CD14-positive monocyte (primary cell): ENCODE measurements around the gene MYOCD. TPM values are rescaled to one million over a fixed set of nuclear protein-coding genes. Genes with fewer than 3 reads are reported as not detected.

Experiments
- DNase-seq, 3 donors: peaks; one replicate each; pipeline ENCODE4 v3.0.0-alpha.2; 2011 to 2022
- H2AFZ ChIP-seq: 2 replicates; pipeline ENCODE4 v1.6.0; 2012; ENCODE audit warnings: mild to moderate bottlenecking, low read depth, low read length, inconsistent platforms; ENCODE audit not compliant: insufficient read depth, poor library complexity, severe bottlenecking
- H3K27ac ChIP-seq, 2 donors: 1 replicate in 1 of 2; 2 replicates in 1 of 2; pipeline ENCODE4 v1.5.1; 2012 to 2013; ENCODE audit warnings: low read length in 2 of 2, control low read depth in 1 of 2, inconsistent platforms in 1 of 2, low read depth in 1 of 2, mild to moderate bottlenecking in 1 of 2
- H3K27me3 ChIP-seq, 2 donors: one replicate each; pipeline versions ENCODE4 v1.6.0 to v1.6.1; 2011 to 2013; ENCODE audit warnings: low read length in 2 of 2; ENCODE audit not compliant: control insufficient read depth in 2 of 2, insufficient read depth in 2 of 2
- H3K36me3 ChIP-seq, 2 donors: replicated peaks in 1 of 2; 1 replicate in 1 of 2; 2 replicates in 1 of 2; pipeline versions ENCODE4 v1.5.1 to v1.6.1; 2012 to 2013; ENCODE audit warnings: low read length in 2 of 2, control low read depth in 1 of 2, inconsistent platforms in 1 of 2, mild to moderate bottlenecking in 1 of 2; ENCODE audit not compliant: insufficient read depth in 2 of 2, control insufficient read depth in 1 of 2
- H3K4me1 ChIP-seq, 2 donors: 1 replicate in 1 of 2; 2 replicates in 1 of 2; pipeline versions ENCODE4 v1.5.1 to v1.6.1; 2012 to 2013; ENCODE audit warnings: low read length in 2 of 2, control low read depth in 1 of 2, inconsistent platforms in 1 of 2, mild to moderate bottlenecking in 1 of 2, moderate library complexity in 1 of 2; ENCODE audit not compliant: insufficient read depth in 2 of 2, control insufficient read depth in 1 of 2
- H3K4me2 ChIP-seq: replicated peaks from 2 replicates; pipeline ENCODE3; 2012; ENCODE audit warnings: low read length, moderate library complexity, mild to moderate bottlenecking; ENCODE audit not compliant: poor library complexity, severe bottlenecking; ENCODE audit errors: extremely low read depth
- H3K4me3 ChIP-seq, 3 experiments: fragments of 200-600 bp in 1 of 3; sonication (generic) in 1 of 3; replicated peaks in 1 of 3; 1 replicate in 2 of 3; 2 replicates in 1 of 3; pipeline ENCODE4 v1.5.1; 2011 to 2013; ENCODE audit warnings: low read length in 3 of 3, mild to moderate bottlenecking in 3 of 3, control low read depth in 2 of 3, low read depth in 2 of 3, inconsistent platforms in 1 of 3, moderate library complexity in 1 of 3
- H3K79me2 ChIP-seq: 2 replicates; pipeline ENCODE4 v1.6.0; 2012; ENCODE audit warnings: mild to moderate bottlenecking, control low read depth, inconsistent platforms, low read length, moderate library complexity; ENCODE audit not compliant: insufficient read depth
- H3K9ac ChIP-seq: 2 replicates; pipeline ENCODE4 v1.6.0; 2017; ENCODE audit warnings: low read length, mild to moderate bottlenecking; ENCODE audit not compliant: insufficient read depth, poor library complexity, severe bottlenecking
- H3K9me3 ChIP-seq, 2 donors: replicated peaks in 1 of 2; 1 replicate in 1 of 2; 2 replicates in 1 of 2; pipeline versions ENCODE4 v1.5.1 to v1.6.1; 2012 to 2013; ENCODE audit warnings: low read length in 2 of 2, control low read depth in 1 of 2; ENCODE audit not compliant: control insufficient read depth in 1 of 2, insufficient read depth in 1 of 2
- H4K20me1 ChIP-seq: 2 replicates; pipeline ENCODE4 v1.6.0; 2012; ENCODE audit warnings: mild to moderate bottlenecking, low read length, control low read depth, moderate library complexity; ENCODE audit not compliant: insufficient read depth
- H3K27ac Mint-ChIP-seq, 7 donors: one replicate each; pipeline ENCODE4 v1.8.0; 2020; ENCODE audit warnings: mild to moderate bottlenecking in 7 of 7, mixed read lengths in 7 of 7, moderate library complexity in 6 of 7, inconsistent platforms in 2 of 7
- H3K27me3 Mint-ChIP-seq, 3 donors: one replicate each; pipeline ENCODE4 v1.8.0; 2021 to 2022; ENCODE audit warnings: low read depth in 3 of 3, mild to moderate bottlenecking in 3 of 3, mixed read lengths in 3 of 3, moderate library complexity in 3 of 3, inconsistent platforms in 1 of 3
- H3K36me3 Mint-ChIP-seq, 2 donors: one replicate each; pipeline ENCODE4 v1.8.0; 2020; ENCODE audit warnings: mixed read lengths in 2 of 2, inconsistent platforms in 1 of 2, mild to moderate bottlenecking in 1 of 2
- H3K4me1 Mint-ChIP-seq: one replicate; pipeline ENCODE4 v1.8.0; 2020; ENCODE audit warnings: mild to moderate bottlenecking, mixed read lengths
- H3K4me3 Mint-ChIP-seq, 2 donors: one replicate each; pipeline ENCODE4 v1.8.0; 2020; ENCODE audit warnings: mild to moderate bottlenecking in 2 of 2, mixed read lengths in 2 of 2, moderate library complexity in 1 of 2
- H3K9me3 Mint-ChIP-seq, 7 donors: one replicate each; pipeline ENCODE4 v1.8.0; 2020 to 2022; ENCODE audit warnings: mixed read lengths in 7 of 7, mild to moderate bottlenecking in 6 of 7, moderate library complexity in 6 of 7, inconsistent platforms in 2 of 7
- CTCF ChIP-seq: fragments of 200-600 bp; IDR thresholded peaks from one replicate; pipeline ENCODE4 v1.8.0; 2022; ENCODE audit warnings: antibody characterized with exemption, mild to moderate bottlenecking
- WGBS: methylation state at CpG from one replicate; pipeline ENCODE4 v1.1.5; 2013; ENCODE audit warnings: missing lambda C conversion rate; ENCODE audit not compliant: insufficient coverage; 5-methylcytosine and 5-hydroxymethylcytosine counted together
- intact Hi-C, 2 donors: fragments of 100-400 bp; cut with micrococcal nuclease; formaldehyde crosslinking; loops; one replicate each; pipeline versions ENCODE4 v1.15.0 to v1.15.1; 2023
- polyA plus RNA-seq, 3 donors: library from polyadenylated mRNA; depleted of rRNA in 1 of 3; unstranded in 2 of 3; stranded (reverse) in 1 of 3; fragments of 300-500 nt in 2 of 3; fragments of >200 nt in 1 of 3; fragmentation: Illumina TruSeq in 2 of 3; gene quantifications; 1 replicate in 2 of 3; 2 replicates in 1 of 3; pipeline ENCODE4 v1.2.3, GENCODE V29; 2012 to 2021

Gene MYOCD
- polyA plus RNA-seq, 3 donors = not detected

- H3K9ac ChIP-seq = no peak overlapping the region
- H4K20me1 ChIP-seq = no peaks in the 10 kb centered on the region
- Mint-ChIP-seq H3K27me3 (peaks cover 0 to 1% (median 0%) of the 10 kb centered on the region in 3 donors), H3K4me3 (no peak overlapping the region), H3K4me1 (no peaks in the 10 kb centered on the region), H3K9me3 (peaks cover 11 to 27% (median 20%) of the 10 kb centered on the region in 7 donors), H3K36me3 (no peaks in the 10 kb centered on the region), H3K27ac (no peak overlapping the region)
- no peak overlapping the region for H3K4me3 ChIP-seq
- H3K79me2 ChIP-seq = no peaks in the 10 kb centered on the region
- H3K27me3 ChIP-seq = no peaks in the 10 kb centered on the region
- no peaks in the 10 kb centered on the region for H3K4me1 ChIP-seq
- no peak for DNase-seq
- no CpG with 5 or more reads among the region's 5 CpGs for WGBS
- H3K36me3 ChIP-seq = no peaks in the 10 kb centered on the region
- no peak overlapping the region for H2AFZ ChIP-seq
- peaks cover 14 to 28% of the 10 kb centered on the region in 2 donors for H3K9me3 ChIP-seq
- no peak overlapping the region for H3K27ac ChIP-seq
- intact Hi-C loops = loop anchor here in 1 of 2 donors (10.0 kb wide), 1 partner anchor 52 kb away; no protein-coding TSS in a partner anchor
- no peak for TF ChIP-seq CTCF
- no peak overlapping the region for H3K4me2 ChIP-seq
These were observed 147.2 kb downstream of the MYOCD start for GRCh38 chr17:12812877-12813276.

DNA sequence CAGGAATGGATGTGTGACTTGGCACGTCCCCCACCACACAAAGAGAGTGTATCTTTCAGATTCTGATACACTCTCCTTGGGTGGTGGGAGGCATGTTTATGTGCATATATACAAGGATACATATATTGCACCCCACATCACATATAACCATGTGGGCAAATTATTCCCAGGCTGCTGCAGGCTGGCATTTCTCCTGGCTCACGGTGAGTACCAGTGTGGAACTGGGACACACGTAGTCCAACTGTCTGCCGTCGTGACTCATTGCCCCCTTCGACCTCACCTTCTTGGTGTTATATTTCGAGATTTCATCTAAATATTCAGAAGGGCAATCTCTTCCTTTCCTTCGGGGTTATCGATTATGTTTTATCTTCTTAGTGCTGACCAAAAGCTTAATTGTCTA is 148.0 kb downstream of the MYOCD start:
- H3K9me3 ChIP-seq = peaks cover 8 to 21% of the 10 kb centered on the region in 2 donors
- no peaks in the 10 kb centered on the region for H3K4me1 ChIP-seq
- Mint-ChIP-seq H3K4me1 (no peaks in the 10 kb centered on the region), H3K36me3 (no peaks in the 10 kb centered on the region), H3K4me3 (no peak overlapping the region), H3K27ac (no peak overlapping the region), H3K27me3 (peaks cover 0 to 1% (median 0%) of the 10 kb centered on the region in 3 donors), H3K9me3 (peaks cover 11 to 24% (median 17%) of the 10 kb centered on the region in 7 donors)
- DNase-seq = no peak
- H4K20me1 ChIP-seq = no peaks in the 10 kb centered on the region
- TF ChIP-seq CTCF = no peak
- 94% methylated on average over 7 of the region's 9 CpGs for WGBS
- no peaks in the 10 kb centered on the region for H3K27me3 ChIP-seq
- no peak overlapping the region for H3K9ac ChIP-seq
- H3K79me2 ChIP-seq = no peaks in the 10 kb centered on the region
- no peak overlapping the region for H3K4me2 ChIP-seq
- H3K36me3 ChIP-seq = no peaks in the 10 kb centered on the region
- H2AFZ ChIP-seq = no peak overlapping the region
- no peak overlapping the region for H3K4me3 ChIP-seq
- intact Hi-C loops = loop anchor here in 1 of 2 donors (10.0 kb wide), 1 partner anchor 51 kb away; no protein-coding TSS in a partner anchor
- no peak overlapping the region for H3K27ac ChIP-seq
